Hindlimb muscle (tissue), 1 donor: ENCODE results near the gene KLK15. TPM values are rescaled to one million over a fixed set of nuclear protein-coding genes. Genes with fewer than 3 reads are reported as not detected.
A peak's percentile ranks its signal among the peaks of the same experiment; 100 is the strongest.

Source experiments
- DNase-seq: peaks from one replicate; pipeline ENCODE4 v3.0.0-alpha.2; 2013
- polyA plus RNA-seq: library from polyadenylated mRNA; unstranded; fragments of 120-200 nt; gene quantifications from one replicate; pipeline ENCODE4 v1.2.1, GENCODE V29; 2013; ENCODE audit not compliant: insufficient read length

Gene KLK15
- polyA plus RNA-seq, 1 donor: not detected

- DNase-seq: no peak
Measured at GRCh38 chr19:50843205-50843604, 9.8 kb upstream of the KLK15 start.

DNA sequence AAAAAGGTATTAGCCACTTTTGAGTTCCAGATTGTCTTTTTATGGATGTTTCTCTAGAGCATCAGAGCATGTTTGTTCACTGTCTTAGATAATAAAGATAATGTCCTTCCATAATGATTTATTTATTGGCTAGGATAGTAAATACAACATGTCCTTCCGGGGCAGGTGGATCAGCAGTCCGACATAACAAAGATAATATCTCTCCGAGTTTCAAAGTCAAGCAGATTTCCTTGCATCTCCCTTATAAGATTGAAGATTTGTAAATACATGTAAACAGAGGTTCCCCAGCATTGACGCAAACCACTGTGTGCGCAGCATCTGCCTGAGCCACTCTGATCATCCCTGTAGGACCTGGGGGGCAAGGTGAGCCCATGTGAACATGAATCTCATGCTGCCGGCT is 8.8 kb upstream of the KLK15 start:
- no peak for DNase-seq

- DNase-seq: no peak
Measured at GRCh38 chr19:50839712-50840655, 6.6 kb upstream of the KLK15 start.

- no peak for DNase-seq
Measured at GRCh38 chr19:50838239-50838638, 4.9 kb upstream of the KLK15 start.

- DNase-seq: no peak
Measured at GRCh38 chr19:50837300-50837699, 3.9 kb upstream of the KLK15 start.

GRCh38 chr19:50836543-50837195 is 3.3 kb upstream of the KLK15 start:
- DNase-seq: no peak

GRCh38 chr19:50835785-50836542 is 2.6 kb upstream of the KLK15 start:
- peak; percentile 40 for DNase-seq

DNA sequence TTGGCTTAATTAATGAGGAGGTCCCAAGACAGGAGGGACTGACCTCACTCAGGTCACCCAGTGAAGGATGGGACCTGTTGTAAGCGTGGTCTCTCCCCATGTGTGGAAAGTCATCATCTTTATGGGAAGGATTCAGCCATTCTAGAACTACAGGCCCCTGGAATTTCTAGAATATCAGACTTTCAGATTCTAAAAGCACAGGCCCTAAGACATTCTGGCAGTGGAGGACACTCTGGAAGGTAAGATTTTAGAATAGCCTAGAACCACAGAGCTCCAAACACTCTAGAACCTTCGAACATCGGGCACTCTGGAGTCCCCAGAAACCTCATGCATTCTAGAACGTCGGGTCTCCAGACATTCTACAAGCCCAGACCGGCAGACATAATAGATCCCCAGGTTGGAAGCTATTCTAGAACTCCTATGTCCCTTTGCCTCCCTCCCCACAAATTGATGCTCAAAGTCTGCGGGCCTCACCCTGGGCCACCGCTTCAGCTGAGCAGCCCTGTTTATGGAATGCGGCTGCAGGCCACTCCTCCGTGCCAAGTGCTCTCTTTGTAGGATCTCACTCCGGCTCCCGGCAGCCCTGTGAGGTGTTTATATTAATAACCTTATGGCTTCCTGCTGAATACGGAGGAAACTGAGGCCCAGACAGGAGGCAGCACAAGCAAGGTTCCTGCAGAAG is 1.9 kb upstream of the KLK15 start:
- no peak for DNase-seq

DNA sequence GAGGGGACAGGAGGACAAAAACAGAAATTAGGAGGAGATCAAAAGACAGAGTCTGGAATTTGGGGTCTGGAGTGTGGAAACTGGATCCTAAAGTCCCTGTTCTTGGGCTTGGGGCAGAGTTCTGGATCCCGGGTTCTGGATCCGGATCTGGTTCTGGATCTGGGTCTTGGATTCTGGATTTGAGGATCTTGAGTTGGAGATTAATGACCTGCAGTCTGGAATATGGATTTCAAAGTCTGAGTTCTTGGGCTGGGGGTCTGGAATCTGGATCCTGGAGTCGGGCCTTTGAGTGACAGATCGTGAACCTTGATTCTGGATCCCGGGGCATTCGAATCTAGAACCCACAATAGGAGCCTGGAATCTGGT is 411 bp upstream of the KLK15 start:
- DNase-seq: no peak

DNA sequence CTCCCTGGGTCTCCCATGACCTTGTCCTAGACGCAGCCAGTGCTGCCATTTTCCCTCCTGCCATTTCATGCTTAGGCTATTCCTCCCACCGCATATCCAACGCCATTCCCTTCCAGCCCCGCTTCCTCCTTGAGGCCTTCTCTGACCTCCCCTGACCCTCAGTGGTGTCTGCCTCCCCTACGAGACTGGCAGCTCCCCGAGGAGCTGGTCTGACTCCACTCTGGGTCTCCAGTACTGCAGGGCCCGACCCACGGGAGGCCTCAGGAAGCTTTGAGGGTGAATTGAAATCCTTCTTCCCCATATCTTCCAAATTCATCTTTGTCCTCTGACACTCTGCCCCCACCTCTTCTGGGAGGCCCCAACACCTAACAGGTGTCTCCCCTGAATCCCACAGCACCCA is 708 bp downstream of the KLK15 start:
- DNase-seq: no peak

GRCh38 chr19:50831026-50831396 is 2.4 kb downstream of the KLK15 start:
- no peak for DNase-seq

DNA sequence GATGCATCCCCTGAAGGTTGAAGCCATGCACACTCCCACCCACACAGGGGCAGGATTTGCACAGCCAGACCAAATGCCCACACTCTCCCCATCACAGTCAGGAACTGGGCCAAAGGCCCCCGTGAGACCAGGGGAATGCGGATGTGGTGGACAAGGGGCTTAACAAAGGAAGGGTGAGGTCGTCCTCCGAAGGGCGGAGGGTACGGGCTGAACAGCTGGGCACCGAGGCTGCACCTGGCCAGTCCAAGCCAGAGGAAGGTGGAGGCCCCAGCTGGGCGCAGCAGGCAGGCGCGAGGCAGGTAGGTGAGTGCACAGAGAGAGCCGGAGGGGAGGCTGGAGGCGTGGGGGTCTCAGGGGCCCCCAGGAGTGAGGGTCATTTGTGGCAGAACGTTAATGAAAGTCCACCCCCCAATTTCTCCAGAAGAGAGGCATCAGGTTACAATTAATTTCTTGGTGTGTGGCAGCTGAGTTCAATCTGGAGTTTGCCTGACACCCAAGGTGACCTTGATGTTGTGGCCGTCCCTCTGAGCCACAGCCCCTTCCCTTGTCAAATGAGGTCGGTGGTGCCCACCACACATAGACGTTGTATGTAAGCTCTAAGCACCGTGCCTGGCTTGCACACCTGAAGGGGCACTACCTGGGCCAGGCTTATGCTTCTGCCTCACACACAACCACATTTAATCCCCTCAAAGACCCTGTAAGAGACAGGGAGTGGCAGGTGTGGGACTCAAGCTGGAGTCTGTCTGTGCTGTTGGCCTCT is 2.9 kb downstream of the KLK15 start:
- DNase-seq: no peak

- DNase-seq: no peak
Measured at GRCh38 chr19:50829801-50830200, 3.6 kb downstream of the KLK15 start.

GRCh38 chr19:50827476-50827875 is 5.9 kb downstream of the KLK15 start:
- no peak for DNase-seq

DNA sequence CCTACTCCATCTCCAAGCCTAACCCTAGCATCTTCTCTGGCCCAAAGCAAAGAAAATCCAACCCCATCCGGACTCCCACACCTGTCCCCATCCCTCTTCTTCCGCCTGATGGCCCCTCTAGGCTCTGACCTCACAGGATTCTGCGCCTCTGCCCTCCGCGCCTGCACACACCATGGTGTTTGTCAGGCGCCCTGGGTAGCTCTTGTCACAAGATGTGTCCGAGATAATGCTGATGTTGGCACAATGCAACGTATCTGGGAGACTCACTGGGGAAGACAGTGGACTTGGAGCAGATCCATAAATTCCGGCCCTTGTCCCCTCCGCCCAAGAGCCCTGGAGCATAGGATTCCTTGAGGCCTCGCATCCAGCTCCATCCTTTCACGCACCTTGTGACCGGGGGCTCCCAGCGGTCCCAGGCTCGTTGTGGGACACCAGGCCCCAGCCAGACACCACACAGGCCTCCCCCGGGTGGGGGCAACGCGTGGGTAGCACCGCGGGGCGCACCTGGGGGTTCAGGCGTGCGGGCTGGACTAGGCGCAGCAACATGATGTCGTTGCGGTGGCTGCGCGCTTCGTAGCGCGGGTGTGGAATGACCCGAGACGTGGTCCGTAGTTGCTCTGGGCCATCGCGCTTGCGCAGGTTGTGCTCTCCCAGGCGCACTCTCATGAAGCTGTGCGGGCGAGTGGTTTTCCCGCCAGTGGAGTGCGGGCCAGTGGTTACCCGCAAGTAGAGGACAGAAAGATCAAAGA is 6.7 kb downstream of the KLK15 start:
- no peak for DNase-seq

- DNase-seq: no peak
Measured at GRCh38 chr19:50823389-50824042, 9.9 kb downstream of the KLK15 start, which contains the start of gene KLK1. Gene KLK1, minus strand, starts transcription at chr19:50823787. Its CDS starts 39 bp downstream, at chr19:50823748.

DNA sequence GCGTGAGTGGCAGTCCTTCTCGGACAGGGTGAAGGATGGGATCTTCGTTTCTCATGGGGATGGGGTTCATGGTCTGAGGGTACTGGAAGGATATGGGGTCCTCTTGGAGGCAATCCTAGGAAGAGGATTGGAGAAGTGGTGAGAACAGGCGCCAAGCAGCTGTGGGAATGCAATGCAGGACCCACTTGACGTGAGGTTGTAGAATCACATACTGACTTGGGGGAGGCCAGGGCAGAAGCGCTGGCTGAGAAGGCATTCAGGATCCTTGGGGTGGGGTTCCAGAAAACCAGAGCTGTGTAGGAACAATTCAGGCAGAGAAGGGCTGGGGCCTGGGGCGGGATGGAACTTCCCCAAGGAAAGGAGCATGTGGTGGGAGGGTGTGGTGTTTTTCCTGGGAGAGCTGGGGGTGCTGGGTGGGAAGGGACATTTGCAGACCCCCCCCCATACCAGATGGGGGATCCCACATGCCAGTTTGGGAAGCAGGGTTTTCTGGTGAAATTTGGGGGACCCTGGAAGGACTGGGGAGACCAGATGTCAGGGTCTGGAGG is 10.6 kb downstream of the KLK15 start:
- DNase-seq: no peak

DNA sequence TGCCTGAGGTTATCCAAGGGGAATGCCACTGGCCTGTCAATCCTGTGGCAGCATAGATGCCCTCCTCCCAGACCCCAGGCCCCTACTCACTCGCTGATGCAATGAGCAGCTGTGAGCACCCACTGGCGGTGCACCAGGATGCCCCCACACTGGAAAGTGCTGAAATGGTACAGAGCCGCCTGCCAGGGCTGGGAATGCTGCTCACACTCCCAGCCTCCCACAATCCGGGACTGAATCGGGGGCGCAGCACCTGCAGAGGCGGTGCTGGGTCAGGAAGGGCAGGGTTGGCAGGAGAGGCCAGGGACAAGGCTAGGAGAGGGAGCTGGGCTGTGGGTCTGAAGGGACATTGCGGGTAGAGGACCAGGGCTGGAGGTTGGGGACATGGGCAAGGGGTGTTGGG is 11.8 kb downstream of the KLK15 start:
- no peak for DNase-seq

GRCh38 chr19:50821248-50821612 is 12.1 kb downstream of the KLK15 start:
- DNase-seq: no peak

DNA sequence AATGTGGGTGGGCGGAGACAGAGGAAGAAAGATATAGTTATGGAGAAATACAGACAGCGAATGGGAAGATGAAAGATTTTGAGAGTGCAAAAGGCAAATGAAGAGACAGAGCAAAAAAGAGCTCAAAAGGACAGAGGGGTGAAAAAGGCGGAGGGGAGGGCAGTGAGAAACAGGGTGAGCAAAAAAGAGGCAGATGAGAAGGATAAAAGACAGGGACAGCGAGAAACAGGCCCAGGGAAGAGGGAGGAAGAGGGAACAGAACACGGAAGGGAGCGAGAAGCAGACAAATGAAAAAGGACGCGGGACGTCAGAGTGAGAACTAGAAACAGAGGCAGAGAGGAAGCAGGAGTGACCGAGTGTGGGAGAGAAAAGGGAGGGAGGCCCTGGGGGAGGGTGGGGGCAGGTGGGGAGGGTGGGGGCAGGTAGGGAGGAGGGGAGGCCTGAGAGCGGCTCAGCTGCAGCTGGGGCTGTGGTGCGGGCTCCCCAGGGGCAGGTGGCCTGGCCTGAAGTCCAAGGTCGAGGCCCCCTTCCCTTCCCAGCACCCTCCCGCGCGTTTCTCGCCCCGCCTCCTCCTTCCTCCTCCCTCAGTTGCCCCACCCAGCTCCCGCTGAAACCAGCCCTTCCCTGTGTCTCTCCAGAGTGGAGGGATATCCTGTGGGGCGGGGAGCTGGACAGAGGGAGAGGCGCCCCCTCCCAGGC is 12.7 kb downstream of the KLK15 start:
- no peak for DNase-seq
